ENCODE results near the gene ZNF385D. TPM values are rescaled to one million over a fixed set of nuclear protein-coding genes. Genes with fewer than 3 reads are reported as not detected.

The ZNF385D gene
- total RNA-seq, 2 donors from 2014 or later, result 1.5 to 2.6 TPM

- intact Hi-C loops (cut with DNase I), result no loop called here
These were observed 41.2 kb upstream of the ZNF385D start for GRCh38 chr3:21792176-21792575.

GRCh38 chr3:21791356-21791755 lies 40.3 kb upstream of the ZNF385D start:
- intact Hi-C loops (cut with DNase I), result no loop called here
- DNase-seq, result no peak

More at GRCh38 chr3:21792176-21792575, 41.2 kb upstream of the ZNF385D start:
- no peak for DNase-seq
- Histone ChIP-seq H3K36me3 (no peaks in the 10 kb centered on the region), H3K27me3 (no peaks in the 10 kb centered on the region), H3K27ac (no peak overlapping the region), H3K9ac (ENCODE audit: low read depth in 2 of 2, low read length in 2 of 2) (no peak overlapping the region), H3K4me3 (no peak overlapping the region), H3K4me1 (no peaks in the 10 kb centered on the region), H3K9me3 (no peaks in the 10 kb centered on the region)
- TF ChIP-seq CTCF (IDR thresholded peaks at IDR 0.05), result no peak

GRCh38 chr3:21790466-21790865 lies 39.5 kb upstream of the ZNF385D start:
- no peak overlapping the region for H3K4me3 ChIP-seq
- no peak for DNase-seq
- no peaks in the 10 kb centered on the region for H3K27me3 ChIP-seq
- no peak overlapping the region for H3K9ac ChIP-seq (ENCODE audit: low read depth in 2 of 2, low read length in 2 of 2)
- intact Hi-C loops (cut with DNase I), result no loop called here
- no peak overlapping the region for H3K27ac ChIP-seq
- no peaks in the 10 kb centered on the region for H3K36me3 ChIP-seq
- H3K9me3 ChIP-seq, result no peaks in the 10 kb centered on the region
- no peak for TF ChIP-seq CTCF (IDR thresholded peaks at IDR 0.05)
- no peaks in the 10 kb centered on the region for H3K4me1 ChIP-seq

More at GRCh38 chr3:21791356-21791755, 40.3 kb upstream of the ZNF385D start:
- Histone ChIP-seq H3K4me1 (no peaks in the 10 kb centered on the region), H3K4me3 (no peak overlapping the region), H3K27me3 (no peaks in the 10 kb centered on the region), H3K27ac (no peak overlapping the region), H3K9me3 (no peaks in the 10 kb centered on the region), H3K36me3 (no peaks in the 10 kb centered on the region), H3K9ac (ENCODE audit: low read depth in 2 of 2, low read length in 2 of 2) (no peak overlapping the region)
- no peak for TF ChIP-seq CTCF (IDR thresholded peaks at IDR 0.05)

GRCh38 chr3:21789730-21790129 lies 38.7 kb upstream of the ZNF385D start:
- TF ChIP-seq CTCF (IDR thresholded peaks at IDR 0.05), result no peak
- DNase-seq, result no peak
- Histone ChIP-seq H3K36me3 (no peaks in the 10 kb centered on the region), H3K9me3 (no peaks in the 10 kb centered on the region), H3K4me3 (no peak overlapping the region), H3K9ac (ENCODE audit: low read depth in 2 of 2, low read length in 2 of 2) (no peak overlapping the region), H3K27me3 (no peaks in the 10 kb centered on the region), H3K4me1 (no peaks in the 10 kb centered on the region), H3K27ac (no peak overlapping the region)
- intact Hi-C loops (cut with DNase I), result no loop called here

GRCh38 chr3:21786438-21786797 lies 35.4 kb upstream of the ZNF385D start:
- intact Hi-C loops (cut with DNase I), result no loop called here
- Histone ChIP-seq H3K4me3 (no peak overlapping the region), H3K27ac (no peak overlapping the region), H3K9ac (ENCODE audit: low read depth in 2 of 2, low read length in 2 of 2) (no peak overlapping the region), H3K4me1 (no peaks in the 10 kb centered on the region), H3K36me3 (no peaks in the 10 kb centered on the region), H3K27me3 (no peaks in the 10 kb centered on the region), H3K9me3 (no peaks in the 10 kb centered on the region)
- DNase-seq, result no peak
- no peak for TF ChIP-seq CTCF (IDR thresholded peaks at IDR 0.05)

All from colonic mucosa (tissue), 4 donors.